ENCODE data around the gene NAGA. TPM values are rescaled to one million over a fixed set of nuclear protein-coding genes. Genes with fewer than 3 reads are reported as not detected.
A peak's percentile ranks its signal among the peaks of the same experiment; 100 is the strongest.

NAGA gene
- total and polyA plus RNA-seq, 9 of the 15 experiments (the other 6 are each of a cell fraction or from before 2014, with no cell fraction given), result 6.5 to 20.6 (median 17.4) TPM

- 0 out of 2 replicates have a peak, but pooled peaks have one; percentile 21 for TF ChIP-seq ZBTB2 (IDR thresholded peaks at IDR 0.05)
- 0 out of 2 replicates have a peak, but pooled peaks have one; percentile 49 for TF ChIP-seq MYNN (IDR thresholded peaks at IDR 0.05)
- no peak for TF ChIP-seq MYNN (CRISPR knock-in tag; IDR thresholded peaks at IDR 0.05)
- peak; percentile 93 for TF ChIP-seq TAF9B (IDR thresholded peaks at IDR 0.05; ENCODE audit: partially characterized antibody)
- TF ChIP-seq RBBP5 (IDR thresholded peaks at IDR 0.05; ENCODE audit: borderline replicate concordance, insufficient read depth, low read length, poor library complexity, severe bottlenecking), result peak; percentile 84
- peak; percentile 65; the same call in 1 of the 2 replicates for TF ChIP-seq SAFB (IDR thresholded peaks at IDR 0.05; ENCODE audit: borderline replicate concordance, low read depth, low read length)
- TF ChIP-seq SOX6 (IDR thresholded peaks at IDR 0.05), result 0 out of 2 replicates have a peak, but pooled peaks have one; percentile 9
- peak in 1 of 2 experiments; percentile 34; a peak in 1 of 4 replicates for TF ChIP-seq HDAC1 (IDR thresholded peaks at IDR 0.05)
- no peak for TF ChIP-seq PRPF4 (IDR thresholded peaks at IDR 0.05; ENCODE audit: insufficient read depth, low read depth, low read length, poor library complexity, severe bottlenecking)
- TF ChIP-seq SNRNP70 (optimal IDR thresholded peaks at IDR 0.05; ENCODE audit: low read depth, low read length), result no peak
- no peak for TF ChIP-seq ZNF655 (CRISPR knock-in tag; IDR thresholded peaks at IDR 0.05)
- TF ChIP-seq KLF13 (tag; IDR thresholded peaks at IDR 0.05; ENCODE audit: borderline replicate concordance, low read depth), result peak; percentile 85
- peak; percentile 83 for TF ChIP-seq PBX2 (CRISPR knock-in tag; IDR thresholded peaks at IDR 0.05; ENCODE audit: low read depth)
- TF ChIP-seq PBX2 (tag; conservative IDR thresholded peaks at IDR 0.05; ENCODE audit: low read depth), result peak; percentile 96
- TF ChIP-seq TAL1 (IDR thresholded peaks at IDR 0.05), result no peak
- TF ChIP-seq TARDBP (IDR thresholded peaks at IDR 0.05), result 0 out of 2 replicates have a peak, but pooled peaks have one; percentile 44
- TF ChIP-seq ZNF766 (CRISPR knock-in tag; conservative IDR thresholded peaks at IDR 0.05), result peak; percentile 86
- TF ChIP-seq FOXP4 (CRISPR knock-in tag; IDR thresholded peaks at IDR 0.05; ENCODE audit: borderline replicate concordance), result 0 out of 2 replicates have a peak, but pooled peaks have one; percentile 27
- TF ChIP-seq SETDB1 (IDR thresholded peaks at IDR 0.05; ENCODE audit: low read length), result no peak
Observed at GRCh38 chr22:42079319-42080251, 9.0 kb upstream of the NAGA start, which contains the start of gene SMDT1 (continued).

Measured in K562 (cell line).